Stimulated activated CD8-positive, alpha-beta memory T cell treated with anti-CD3 and anti-CD28 coated beads, Interleukin-2, amount 100 ng/mL, for 48 hours (primary cell): Measurements from ENCODE around the gene DAND5.

Source experiments
- DNase-seq, 2 donors: peaks; one replicate each; pipeline ENCODE4 v3.0.0-alpha.2; 2020; ENCODE audit warnings: low read depth in 2 of 2

The DAND5 gene

DNA sequence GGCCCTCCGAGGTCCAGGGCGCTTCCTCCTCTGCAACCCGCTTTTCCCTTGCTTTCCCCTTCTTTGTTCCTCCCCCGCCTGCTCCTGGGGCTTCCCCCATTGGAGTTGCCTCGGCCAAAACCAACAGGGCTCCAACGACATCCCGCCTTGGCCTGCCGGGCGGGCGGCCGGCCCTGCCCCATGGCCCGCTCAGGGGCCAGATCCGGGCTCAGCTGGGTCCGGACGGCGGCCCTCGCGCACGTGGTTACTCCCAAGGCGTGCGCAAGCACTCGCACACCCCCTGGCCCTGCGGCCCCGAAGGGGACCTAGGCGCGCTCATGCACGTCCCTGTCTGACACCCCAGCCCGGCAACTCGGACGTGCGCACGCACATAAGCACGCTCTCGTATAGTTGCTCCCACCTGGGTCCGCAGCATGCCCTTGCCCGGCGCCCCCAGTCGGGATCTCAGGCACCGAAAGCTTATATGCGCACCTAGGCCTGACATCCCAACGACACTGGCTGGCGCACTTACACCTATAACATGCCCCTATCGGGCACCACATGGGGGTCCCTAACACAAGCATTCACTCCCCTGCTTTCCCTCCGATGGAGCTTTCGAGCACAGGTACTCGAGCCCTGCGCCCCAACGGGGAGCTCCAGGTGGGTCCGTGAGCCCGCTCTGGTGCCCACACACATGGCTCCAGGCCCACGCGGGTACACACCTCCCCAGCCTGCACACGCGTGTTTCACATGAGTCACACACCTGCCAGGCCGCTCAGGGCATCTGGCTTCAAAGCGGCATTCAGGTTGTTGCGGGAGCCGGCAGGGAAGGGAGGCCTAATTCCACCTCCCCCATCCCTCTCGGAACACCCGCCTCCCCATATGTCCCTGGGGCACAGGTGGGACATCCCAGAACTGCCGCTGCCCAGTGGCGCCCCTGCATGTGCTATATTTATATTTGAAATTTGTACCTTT lies 40.9 kb downstream of the DAND5 start:
- no peak for DNase-seq

DNA sequence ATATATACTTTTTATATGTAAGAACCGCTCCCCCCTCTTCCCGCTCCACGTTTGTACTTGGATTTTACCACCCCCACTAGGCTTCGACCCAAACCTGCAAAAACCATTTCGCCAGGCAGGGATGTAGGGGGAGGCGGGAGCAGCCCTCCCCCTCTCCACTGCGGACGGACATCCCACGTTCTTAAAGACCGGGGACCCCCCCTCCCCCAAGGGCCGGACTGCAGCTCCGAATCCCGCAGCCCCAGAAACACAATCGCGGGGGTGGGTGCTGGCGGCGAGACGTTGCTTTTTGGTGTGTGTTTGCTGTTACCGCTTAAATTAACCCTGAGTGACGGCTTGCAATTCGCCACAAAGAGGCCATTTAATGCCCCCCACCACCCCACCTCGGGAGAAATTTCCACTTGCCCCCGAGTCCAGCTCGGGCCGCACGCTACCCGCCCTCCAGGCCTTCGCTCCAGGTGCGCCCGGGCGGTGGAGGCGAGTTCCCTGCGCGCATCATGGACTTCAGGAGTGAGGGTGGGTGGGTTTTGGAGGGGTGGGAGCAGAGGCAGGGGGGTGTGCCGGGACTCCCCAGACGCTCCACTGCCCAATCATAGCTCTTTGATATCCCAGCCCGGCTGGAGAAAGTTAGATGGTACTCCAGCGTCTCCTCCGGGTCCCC lies 41.7 kb downstream of the DAND5 start:
- no peak for DNase-seq

DNA sequence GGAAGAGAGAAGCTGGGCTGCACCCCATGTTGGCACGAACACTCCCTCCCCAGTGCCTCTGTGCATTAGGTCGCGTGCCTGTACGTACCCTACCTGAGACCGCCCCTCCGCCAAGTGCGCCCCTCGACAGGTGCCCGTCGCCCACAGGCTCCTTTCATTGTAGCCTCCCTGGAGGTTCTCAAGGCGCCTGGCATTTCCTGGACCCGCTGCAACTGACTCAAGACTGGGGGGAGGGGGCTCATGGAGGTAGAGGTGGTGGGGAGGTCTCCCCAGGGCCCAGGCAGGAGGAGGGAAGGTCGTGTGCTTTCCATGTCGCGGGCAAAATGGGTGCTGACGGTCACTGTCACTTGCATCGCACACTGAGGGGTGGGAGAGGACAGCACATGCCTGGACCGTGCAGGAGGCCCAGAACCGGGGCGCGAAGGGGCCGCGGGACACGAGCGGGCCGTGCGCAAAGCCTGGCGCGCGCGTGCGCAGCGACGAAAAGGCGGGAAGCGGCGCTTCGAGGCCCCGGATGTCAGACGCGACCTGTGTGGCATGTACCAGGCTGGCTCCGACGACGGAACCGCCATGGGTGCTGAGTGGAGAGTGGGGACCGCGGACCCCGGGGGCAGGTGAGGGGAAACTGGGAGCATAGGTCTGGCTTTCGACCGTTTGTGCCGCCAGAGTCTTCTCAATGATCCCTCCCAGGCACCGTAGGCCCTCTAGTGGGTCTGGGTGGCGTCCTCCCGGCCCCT lies 42.4 kb downstream of the DAND5 start:
- no peak for DNase-seq

DNA sequence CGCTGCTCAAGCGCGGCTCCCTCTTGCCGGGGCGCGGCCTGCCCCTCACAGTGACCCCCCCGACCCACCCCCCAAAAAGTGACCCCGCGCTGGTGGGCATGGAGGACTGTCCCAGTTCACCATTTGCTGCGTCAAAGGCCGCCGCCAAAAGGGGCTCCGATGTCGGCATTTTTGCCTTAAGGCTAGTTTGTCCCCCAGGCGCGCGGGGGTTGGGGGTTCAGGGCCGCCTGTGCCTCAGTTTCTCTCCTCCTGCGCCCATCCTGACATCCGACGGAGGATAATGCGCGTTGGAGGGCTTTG lies 43.0 kb downstream of the DAND5 start:
- no peak for DNase-seq

DNA sequence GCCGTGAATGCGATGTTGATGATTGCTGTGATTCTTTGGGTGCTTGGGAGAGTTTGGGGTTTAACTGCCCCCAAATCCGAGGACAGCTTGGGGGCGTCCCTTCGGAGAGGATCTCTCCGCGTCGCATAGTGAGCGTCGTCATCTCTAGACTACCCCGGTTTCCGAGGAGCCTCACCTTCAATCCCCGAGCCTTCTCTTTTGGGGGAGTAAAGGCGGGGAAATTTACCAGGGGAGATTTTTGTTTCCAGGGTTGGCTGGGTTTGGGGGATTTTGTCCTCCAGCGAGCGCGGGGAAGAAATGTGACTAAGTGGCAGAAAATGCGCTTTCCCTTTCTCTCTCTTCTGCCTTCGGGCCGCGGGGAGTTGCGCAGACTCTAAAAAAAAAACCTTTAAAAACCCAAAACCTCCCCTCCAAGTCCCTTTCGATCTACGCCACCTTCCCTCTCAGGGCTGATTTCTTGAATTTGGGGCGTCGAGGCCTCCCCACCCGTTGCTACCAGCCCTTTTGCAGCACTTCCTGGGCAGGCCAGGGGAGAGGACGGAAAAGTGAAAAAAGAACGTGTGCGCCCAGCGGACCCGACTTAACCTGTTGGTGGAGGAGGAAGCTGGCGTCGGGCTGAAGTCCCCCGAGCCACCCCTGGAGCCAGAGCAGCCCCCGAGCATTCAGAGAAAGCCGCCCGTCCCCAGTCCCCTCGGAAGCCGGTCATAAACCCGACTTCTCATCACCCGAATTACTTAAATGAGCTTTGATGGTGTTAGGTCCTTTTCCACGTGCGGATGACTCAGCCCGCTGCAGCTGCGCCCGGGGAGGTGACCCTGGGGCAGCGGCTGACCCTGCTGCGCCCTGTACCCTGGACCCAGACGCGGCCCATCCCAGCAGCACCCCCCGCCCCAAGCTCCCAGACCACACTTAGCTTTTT lies 43.6 kb downstream of the DAND5 start:
- DNase-seq, result no peak

DNA sequence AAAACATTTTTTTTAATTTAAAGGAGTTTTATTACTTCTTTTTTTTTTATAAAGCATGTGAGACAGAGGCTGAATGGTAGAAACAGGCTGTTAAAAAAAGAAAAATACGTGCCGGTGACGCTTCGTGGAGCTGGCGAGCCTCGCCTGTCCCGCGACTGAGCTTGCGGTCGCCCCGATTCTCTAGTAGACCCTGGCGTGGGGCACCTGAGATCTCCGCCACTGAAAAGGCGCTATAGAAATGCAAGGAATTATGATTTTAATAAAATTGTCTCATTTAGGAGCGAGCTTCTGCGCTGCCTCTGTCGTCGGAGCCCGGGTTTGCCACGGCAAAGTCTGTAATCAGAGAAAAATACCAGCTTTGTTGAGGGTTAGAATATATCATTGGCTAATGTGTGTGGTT lies 44.3 kb downstream of the DAND5 start:
- DNase-seq, result no peak

DNA sequence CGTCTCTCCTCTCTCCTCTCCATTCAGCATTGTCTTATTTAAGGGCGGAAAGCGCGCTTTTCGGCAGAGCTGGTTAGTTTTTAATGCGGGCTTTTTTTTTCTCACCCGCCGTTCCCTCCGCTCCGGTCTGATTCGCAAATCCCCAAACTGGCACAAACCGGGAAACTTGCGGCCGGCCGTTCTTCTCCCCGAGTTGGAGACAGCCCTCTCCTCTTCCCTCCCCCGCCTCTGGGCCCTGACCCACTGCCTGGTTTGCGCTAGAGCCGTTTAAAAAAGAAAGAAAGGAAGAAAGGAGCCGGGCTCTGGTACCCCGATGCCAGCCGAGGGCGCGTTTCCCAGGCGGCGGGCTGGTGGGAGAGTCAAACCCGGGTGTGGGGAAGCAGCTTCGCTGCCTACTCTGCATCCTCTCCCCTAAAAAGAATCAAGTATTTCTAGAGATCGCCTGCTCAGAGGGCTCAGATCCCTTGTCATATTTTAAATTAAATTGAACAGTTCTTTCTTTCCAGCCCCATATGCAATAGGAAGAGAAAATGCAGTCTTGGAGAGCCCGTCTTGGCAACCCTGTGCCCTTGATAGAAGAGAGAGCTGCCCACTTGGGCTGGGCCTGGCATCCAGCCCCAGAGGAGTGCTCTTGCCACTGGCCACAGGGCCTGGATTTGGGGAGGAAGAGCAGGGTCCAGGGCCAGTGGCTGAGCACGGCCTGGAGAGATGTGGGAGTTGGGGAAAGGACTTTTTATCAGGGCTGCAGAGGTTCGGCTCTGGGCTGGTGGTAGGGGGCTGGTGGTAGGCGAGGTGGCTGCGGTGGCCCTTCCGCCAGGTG lies 44.9 kb downstream of the DAND5 start:
- no peak for DNase-seq

DNA sequence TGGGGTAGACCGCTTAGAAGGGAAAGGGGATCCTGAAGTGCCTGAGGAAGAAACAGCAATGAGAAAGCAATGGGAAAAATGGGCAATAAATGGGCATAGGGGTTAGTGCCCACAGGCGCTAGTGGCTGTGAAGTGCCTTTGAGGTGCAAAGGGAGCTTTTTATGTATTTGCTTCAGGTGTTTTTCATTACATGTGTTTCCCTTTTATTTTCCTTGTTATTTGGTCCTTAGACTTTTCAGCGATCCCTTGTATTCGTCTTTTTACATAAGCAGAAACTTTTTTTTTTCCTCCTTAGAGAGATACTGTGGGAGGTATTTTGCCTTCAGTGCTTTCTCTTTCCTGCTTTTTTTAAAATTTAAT lies 45.5 kb downstream of the DAND5 start:
- DNase-seq, result no peak

DNA sequence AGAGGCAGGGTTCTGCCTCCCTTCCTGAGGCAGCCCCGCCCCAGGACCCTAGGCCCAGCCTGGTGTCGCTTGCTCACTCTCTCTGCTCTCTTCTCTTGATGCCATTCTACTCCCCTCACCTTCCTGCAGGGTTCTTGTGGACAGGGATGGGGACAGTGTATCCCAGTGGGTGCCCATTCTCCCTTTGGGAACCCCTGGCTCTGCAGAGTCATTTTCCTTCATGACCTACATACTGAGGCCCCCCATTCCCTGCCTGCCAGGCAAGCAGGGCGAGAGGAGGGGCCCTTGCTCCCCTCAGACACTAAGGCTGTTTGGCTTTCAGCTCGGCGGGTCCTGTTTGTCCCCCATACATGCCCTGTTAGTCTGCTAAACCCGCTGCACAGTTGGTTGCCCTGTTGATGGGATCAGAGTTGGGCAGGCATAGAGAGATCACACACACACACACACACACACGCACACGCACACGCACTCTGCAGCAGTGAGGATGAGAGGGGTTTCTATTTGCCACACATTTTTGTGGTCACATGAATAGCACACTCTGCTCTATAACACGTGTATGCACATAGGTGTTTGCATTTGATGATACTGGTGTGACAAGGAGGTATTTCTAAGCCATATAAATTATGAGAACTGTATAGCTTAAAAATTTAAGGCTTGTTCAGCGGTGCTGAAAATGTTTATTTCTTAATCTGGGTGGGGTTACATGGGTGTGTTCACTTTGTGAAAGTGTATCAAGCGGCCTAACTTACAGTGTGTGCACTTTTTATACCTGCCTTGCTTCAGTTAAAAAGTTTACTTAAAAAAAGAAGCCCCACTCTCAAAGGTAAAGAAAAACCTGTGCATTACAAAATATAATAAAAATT lies 46.2 kb downstream of the DAND5 start:
- no peak for DNase-seq

DNA sequence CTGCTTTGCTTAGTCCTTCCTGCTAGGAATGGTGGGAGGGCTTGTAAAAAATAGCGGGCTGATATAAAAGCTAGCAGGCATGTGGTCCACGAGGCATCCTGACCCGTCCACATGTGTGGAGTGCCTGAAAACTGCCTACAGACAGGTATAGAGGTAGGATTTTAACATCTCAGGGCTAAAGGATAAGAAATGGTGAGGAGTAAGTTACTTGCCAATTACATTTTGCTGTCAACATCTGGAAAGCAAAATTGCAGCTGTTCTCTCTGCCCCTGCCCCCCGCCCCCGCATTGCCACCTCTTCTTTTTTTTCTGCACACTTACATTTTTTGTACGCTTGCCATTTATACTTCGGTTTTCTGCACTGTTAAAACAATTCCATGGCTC lies 46.9 kb downstream of the DAND5 start:
- no peak for DNase-seq

DNA sequence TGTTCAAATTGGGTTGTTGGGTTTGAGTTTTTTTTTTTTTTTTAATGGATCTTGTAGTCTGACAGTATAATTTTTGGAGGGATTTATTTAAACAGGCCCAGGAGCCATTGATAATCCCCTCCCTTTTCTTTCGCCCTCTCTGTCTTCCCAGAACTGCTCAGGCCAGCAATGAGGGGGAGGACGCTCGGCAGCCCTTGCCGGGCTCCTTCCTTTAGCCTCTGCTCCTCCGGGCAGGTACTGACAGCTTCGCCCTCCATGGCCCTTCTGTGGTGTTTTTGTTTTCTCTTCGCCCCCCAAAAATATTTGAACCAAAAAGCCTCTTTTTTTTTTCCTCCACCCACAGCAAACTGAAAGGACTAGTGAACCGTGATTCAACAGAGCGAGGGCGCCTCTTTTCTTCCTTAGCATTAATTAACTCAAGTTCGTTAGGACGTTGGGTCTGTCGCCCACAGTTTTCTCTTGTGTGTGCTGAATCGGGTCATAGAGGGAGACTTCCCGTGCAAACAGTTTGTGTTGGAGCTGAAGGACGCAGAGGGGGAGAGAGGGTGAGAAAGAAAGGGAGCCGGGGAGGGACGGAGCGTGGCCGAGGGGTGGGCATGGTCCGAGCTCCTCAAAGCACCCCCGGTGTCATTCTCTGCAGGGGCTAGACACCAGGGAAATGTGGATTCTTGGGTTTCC lies 47.4 kb downstream of the DAND5 start:
- no peak for DNase-seq

DNA sequence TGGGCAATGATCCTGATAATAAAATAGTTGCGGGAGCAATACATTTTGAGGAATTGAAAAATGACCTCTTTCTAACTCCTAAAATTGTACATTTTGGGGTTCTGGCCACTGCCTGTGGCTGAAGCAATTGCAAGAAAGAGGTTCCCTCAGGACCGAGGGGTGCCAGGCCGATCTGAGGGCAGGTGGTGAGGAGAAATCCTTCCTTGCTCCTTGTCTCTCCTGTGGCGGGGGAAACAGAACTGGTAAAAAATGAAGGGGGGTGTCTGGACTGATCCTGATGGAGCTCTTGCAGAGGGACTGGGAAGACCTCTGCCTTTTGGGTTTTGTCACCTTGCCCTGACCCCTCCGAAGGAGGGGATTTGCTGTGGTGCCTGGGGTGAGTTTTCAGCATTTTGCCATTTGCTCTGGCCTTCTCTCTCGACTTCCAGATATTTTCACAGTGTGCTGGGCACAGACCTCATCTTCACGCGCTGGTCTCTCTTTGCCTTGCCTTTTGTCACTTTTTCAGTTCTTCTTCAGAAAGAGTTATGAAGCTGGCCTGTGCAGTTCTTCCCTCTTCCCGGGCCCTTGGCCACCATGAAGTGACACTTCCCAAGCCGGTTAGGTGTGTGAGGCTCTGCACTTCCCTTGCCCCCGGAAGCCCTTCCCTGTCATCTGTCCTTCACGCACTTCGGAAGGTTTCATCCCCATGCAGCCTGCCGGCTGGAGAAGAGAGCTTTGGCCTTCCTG lies 48.1 kb downstream of the DAND5 start:
- no peak for DNase-seq

DNA sequence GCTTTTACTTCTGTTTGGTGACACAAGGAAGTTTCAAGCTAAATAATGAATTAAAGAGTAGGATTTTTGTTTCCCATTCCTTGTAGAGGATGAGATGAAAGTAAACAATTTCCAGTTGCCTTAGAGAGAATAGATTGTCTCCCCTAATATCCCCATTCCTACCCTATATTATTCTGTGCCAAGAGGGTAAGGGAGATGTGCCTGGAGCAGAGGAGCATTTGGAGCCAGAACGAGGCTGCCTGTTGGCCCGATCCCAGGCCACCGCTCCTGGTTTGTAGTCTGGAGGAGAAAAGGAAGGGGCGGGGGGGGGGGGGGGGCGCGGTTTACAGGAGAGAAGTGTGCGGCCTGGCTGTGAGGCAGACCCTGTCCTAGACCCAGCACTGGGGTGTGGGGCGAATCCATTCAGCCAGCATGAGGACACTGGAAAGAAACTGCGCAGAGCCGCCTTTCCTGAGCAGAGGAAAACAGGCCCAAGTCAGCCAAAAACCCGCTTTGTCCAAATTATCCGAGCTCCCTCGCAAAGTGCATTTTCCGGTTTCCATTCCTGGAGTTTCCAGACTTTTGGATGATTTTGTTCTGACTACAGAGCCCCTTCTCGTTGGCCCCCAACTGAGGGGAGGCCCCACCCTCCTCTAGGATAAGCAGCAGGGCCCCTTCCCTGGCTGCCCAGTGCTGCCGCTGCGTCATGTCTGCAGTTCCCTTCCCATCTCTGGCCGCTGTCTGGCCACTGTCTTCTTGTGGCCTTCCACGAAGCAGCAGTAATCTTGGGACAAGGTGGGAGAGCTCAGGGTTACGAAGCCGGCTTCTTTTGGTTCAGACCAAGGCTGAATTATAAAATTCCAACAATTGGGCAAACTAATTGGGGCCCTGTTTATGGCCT lies 48.9 kb downstream of the DAND5 start:
- DNase-seq, result no peak

DNA sequence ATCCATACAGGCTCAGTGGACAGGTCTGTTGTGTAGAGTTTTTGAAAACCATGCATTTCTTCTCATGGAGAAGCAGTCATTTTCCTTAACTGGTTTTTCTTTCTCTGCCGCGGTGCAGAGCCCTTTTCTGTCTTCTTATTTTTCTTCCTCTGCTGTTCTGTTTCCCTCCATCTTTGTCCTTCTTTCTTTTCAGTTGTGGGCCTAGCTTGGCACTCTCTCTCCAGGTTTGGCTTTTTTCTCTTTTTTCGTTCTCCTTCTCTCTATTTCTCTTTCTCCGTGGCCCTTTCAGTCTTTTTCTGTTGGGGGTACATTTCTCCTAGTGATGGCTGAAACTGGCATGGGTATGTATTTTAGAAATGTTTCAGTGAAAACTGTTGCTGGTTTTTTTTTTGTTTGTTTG lies 50.0 kb downstream of the DAND5 start:
- no peak for DNase-seq

DNA sequence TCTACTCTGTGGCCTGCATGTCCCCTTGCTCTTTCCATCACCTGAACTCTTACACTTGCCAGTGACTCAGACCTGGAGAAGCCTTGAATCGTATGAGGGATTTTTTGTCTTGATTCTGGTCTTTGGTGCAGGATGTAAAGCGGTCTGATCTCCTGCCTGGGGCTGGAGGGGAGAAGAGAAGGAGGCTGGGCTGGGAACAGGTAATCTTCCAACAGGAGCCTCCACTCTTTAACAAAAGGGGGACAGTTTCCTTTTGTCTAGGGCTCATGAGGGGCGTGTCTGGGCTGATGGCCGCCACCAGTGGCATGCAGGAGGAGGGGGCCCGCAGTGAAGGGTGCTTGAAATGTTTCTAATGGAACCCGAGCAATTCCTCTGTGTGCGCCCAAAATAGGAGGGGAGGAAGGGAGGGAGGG lies 50.6 kb downstream of the DAND5 start:
- no peak for DNase-seq

DNA sequence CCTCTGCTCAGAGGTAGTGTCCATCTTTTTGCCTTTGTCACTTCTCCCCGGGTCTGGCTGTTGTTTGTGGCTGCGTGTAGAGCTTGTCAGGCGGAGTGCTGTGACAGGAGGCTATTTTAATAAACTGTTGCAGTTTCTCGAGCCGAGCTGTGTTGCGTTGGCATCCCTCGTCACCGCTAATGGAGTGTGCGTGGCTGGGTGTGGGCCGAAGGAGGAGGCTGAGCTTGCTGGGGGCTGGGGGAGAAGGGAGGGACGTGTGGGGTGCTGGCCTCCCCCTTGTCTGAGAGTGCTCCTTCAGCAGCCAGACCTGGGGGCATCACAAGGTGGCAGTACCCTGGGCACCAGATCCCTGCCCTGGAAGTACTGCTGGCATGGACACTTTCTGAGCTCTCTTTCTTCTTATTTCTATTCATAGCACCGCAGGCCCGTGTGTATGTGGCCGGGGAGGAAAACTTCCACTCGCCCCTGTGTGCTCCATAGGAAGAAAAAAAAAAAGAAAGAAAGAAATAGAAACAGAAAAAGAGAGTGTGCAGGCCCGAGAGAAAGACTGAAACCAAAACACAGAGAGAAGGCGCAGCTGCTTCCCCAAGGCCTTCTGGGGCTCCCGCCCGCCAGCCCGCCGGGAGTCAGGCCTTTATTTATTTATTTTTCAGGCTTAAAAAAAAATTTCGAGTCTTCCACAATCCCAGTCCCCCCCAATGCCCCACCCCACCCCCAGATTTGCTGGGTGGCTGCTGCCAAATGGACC lies 52.9 kb downstream of the DAND5 start:
- DNase-seq, result no peak
